Hepatocyte (in vitro differentiated cells): Measurements from ENCODE around the gene AFF2.

Source experiments
- CTCF ChIP-seq: fragments of 200-600 bp; sonication (generic); IDR thresholded peaks from 2 replicates; pipeline ENCODE4 v1.5.1; 2016; ENCODE audit warnings: antibody characterized with exemption, mild to moderate bottlenecking; ENCODE audit not compliant: poor library complexity
- EZH2 ChIP-seq: fragments of 200-600 bp; sonication (generic); IDR thresholded peaks from 2 replicates; pipeline ENCODE4 v1.6.1; 2016; ENCODE audit warnings: antibody characterized with exemption, mild to moderate bottlenecking, borderline replicate concordance

GRCh38 chrX:148836741-148837140 is 336.3 kb downstream of the AFF2 start:
- TF ChIP-seq CTCF (no peak), EZH2 (no peak)
